Chondrocyte (in vitro differentiated cells): ENCODE results near the gene AGO4. TPM values are rescaled to one million over a fixed set of nuclear protein-coding genes. Genes with fewer than 3 reads are reported as not detected.
A peak's percentile ranks its signal among the peaks of the same experiment; 100 is the strongest.

Source experiments
- DNase-seq: peaks from one replicate; pipeline ENCODE4 v3.0.0; 2021; ENCODE audit warnings: mixed read lengths, low spot score
- H3K27ac Mint-ChIP-seq: one replicate; pipeline ENCODE4 v1.8.0; 2021; ENCODE audit warnings: mild to moderate bottlenecking, moderate library complexity, mixed read lengths; ENCODE audit not compliant: unreplicated experiment
- H3K27me3 Mint-ChIP-seq: 2 replicates; pipeline ENCODE4 v1.8.0; 2021; ENCODE audit warnings: low read depth, mixed read lengths
- H3K36me3 Mint-ChIP-seq: 2 replicates; pipeline ENCODE4 v1.8.0; 2021; ENCODE audit warnings: low read depth, mixed read lengths
- H3K4me1 Mint-ChIP-seq: 2 replicates; pipeline ENCODE4 v1.8.0; 2021; ENCODE audit warnings: low read depth, mild to moderate bottlenecking, mixed read lengths
- H3K4me3 Mint-ChIP-seq: one replicate; pipeline ENCODE4 v1.8.0; 2021; ENCODE audit warnings: mild to moderate bottlenecking, moderate library complexity, mixed read lengths; ENCODE audit not compliant: unreplicated experiment
- H3K9me3 Mint-ChIP-seq: 2 replicates; pipeline ENCODE4 v1.8.0; 2021; ENCODE audit warnings: low read depth, mixed read lengths
- CTCF ChIP-seq: fragments of 200-600 bp; sonication (generic); IDR thresholded peaks from 2 replicates; pipeline ENCODE4 v1.5.0; 2021; ENCODE audit warnings: antibody characterized with exemption, mild to moderate bottlenecking, moderate library complexity
- long read RNA-seq: library from polyadenylated mRNA; stranded (forward); transcript quantifications from one replicate; pipeline ENCODE4 v2.0.0, GENCODE V29; 2021
- total RNA-seq: library from RNA; stranded (reverse); gene quantifications from 3 replicates; pipeline ENCODE4 v1.2.1, GENCODE V29; 2021

The AGO4 gene
- total RNA-seq: 6.6 to 12.5 TPM (median 11.8 TPM) in 3 replicates
- long read RNA-seq, full-length matches to known transcripts: 1 of 7 reads
- long read RNA-seq, partial matches to known transcripts: 2 of 7 reads
- long read RNA-seq, other reads (novel, unspliced or antisense): 4 of 7 reads

GRCh38 chr1:35807614-35808449, at the start of gene AGO4:
AGO4 (plus strand) TSS chr1:35808016; CDS start chr1:35808417, 401 bp downstream.
- H3K4me3 Mint-ChIP-seq: peak within 1 kb of the TSS; percentile 93
- no peaks in the 10 kb centered on the region for H3K9me3 Mint-ChIP-seq
- peak within 1 kb of the TSS; percentile 98 for H3K27ac Mint-ChIP-seq
- no peak for DNase-seq
- peaks cover 1% of the 10 kb centered on the region for H3K36me3 Mint-ChIP-seq
- TF ChIP-seq CTCF: no peak
- H3K27me3 Mint-ChIP-seq: no peaks in the 10 kb centered on the region
- H3K4me1 Mint-ChIP-seq: peaks cover 28% of the 10 kb centered on the region

- TF ChIP-seq CTCF: no peak
- no peaks in the 10 kb centered on the region for H3K27me3 Mint-ChIP-seq
- H3K27ac Mint-ChIP-seq: no peak overlapping the region
- no peaks in the 10 kb centered on the region for H3K4me1 Mint-ChIP-seq
- no peak for DNase-seq
- H3K36me3 Mint-ChIP-seq: peaks cover 3% of the 10 kb centered on the region
- H3K9me3 Mint-ChIP-seq: no peaks in the 10 kb centered on the region
- H3K4me3 Mint-ChIP-seq: no peak overlapping the region
Measured at GRCh38 chr1:35762141-35762540, 45.7 kb upstream of the AGO4 start.

- H3K4me3 Mint-ChIP-seq: no peak overlapping the region
- no peak for DNase-seq
- H3K27me3 Mint-ChIP-seq: no peaks in the 10 kb centered on the region
- peaks cover 3% of the 10 kb centered on the region for H3K36me3 Mint-ChIP-seq
- no peaks in the 10 kb centered on the region for H3K9me3 Mint-ChIP-seq
- TF ChIP-seq CTCF: no peak
- H3K27ac Mint-ChIP-seq: no peak overlapping the region
- H3K4me1 Mint-ChIP-seq: no peaks in the 10 kb centered on the region
Measured at GRCh38 chr1:35763201-35763600, 44.6 kb upstream of the AGO4 start.

GRCh38 chr1:35764283-35764682, 43.5 kb upstream of the AGO4 start:
- TF ChIP-seq CTCF: no peak
- Mint-ChIP-seq H3K36me3 (peaks cover 3% of the 10 kb centered on the region), H3K27me3 (no peaks in the 10 kb centered on the region), H3K4me3 (no peak overlapping the region), H3K9me3 (no peaks in the 10 kb centered on the region), H3K4me1 (peaks cover 7% of the 10 kb centered on the region), H3K27ac (no peak overlapping the region)
- DNase-seq: no peak

GRCh38 chr1:35768350-35769187, 39.2 kb upstream of the AGO4 start:
- Mint-ChIP-seq H3K4me3 (peak overlapping the region; percentile 88), H3K36me3 (no peaks in the 10 kb centered on the region), H3K27ac (peak overlapping the region; percentile 68), H3K27me3 (no peaks in the 10 kb centered on the region), H3K9me3 (no peaks in the 10 kb centered on the region), H3K4me1 (peaks cover 7% of the 10 kb centered on the region)
- DNase-seq: no peak
- no peak for TF ChIP-seq CTCF
